GM23338 (cell line): ENCODE measurements around the gene CD4.

Source experiments
- EZH2 ChIP-seq: fragments of 200-600 bp; sonication (generic); IDR thresholded peaks from one replicate; pipeline ENCODE4 v1.8.0; 2017; ENCODE audit warnings: antibody characterized with exemption, mild to moderate bottlenecking, low read depth; ENCODE audit not compliant: unreplicated experiment
- EZH2phosphoT487 ChIP-seq: fragments of 200-600 bp; sonication (generic); IDR thresholded peaks from one replicate; pipeline ENCODE4 v1.8.1; 2018; ENCODE audit warnings: antibody characterized with exemption; ENCODE audit not compliant: unreplicated experiment
- JUNB ChIP-seq: IDR thresholded peaks from one replicate; pipeline ENCODE4 v1.6.1; 2016; ENCODE audit warnings: antibody characterized with exemption; ENCODE audit not compliant: unreplicated experiment
- NANOG ChIP-seq: IDR thresholded peaks from 2 replicates; pipeline ENCODE4 v1.6.1; 2016; ENCODE audit warnings: antibody characterized with exemption, borderline replicate concordance
- POLR2AphosphoS5 ChIP-seq: IDR thresholded peaks from 2 replicates; pipeline ENCODE4 v1.6.1; 2016; ENCODE audit warnings: antibody characterized with exemption, low read depth
- STAT1 ChIP-seq: IDR thresholded peaks from one replicate; pipeline ENCODE4 v1.6.1; 2016; ENCODE audit warnings: antibody characterized with exemption; ENCODE audit not compliant: unreplicated experiment
- ZNF331 ChIP-seq: fragments of 250-450 bp; sonication (Bioruptor Pico); IDR thresholded peaks from 2 replicates; pipeline ENCODE4 v1.5.0; 2020; ENCODE audit warnings: low read depth, mild to moderate bottlenecking, moderate library complexity
- TF ChIP-seq, protein P1 (sequence below), 2 experiments: fragments of 200-600 bp in 1 of 2; sonication (generic) in 1 of 2; conservative IDR thresholded peaks; 2 replicates each; pipeline versions ENCODE4 v1.5.1 to v1.6.1; 2016 to 2017; ENCODE audit warnings: antibody characterized with exemption in 2 of 2, low read depth in 2 of 2, mild to moderate bottlenecking in 2 of 2, moderate library complexity in 1 of 2
- TF ChIP-seq, protein P2 (sequence below): IDR thresholded peaks from one replicate; pipeline ENCODE4 v1.6.1; 2018; ENCODE audit warnings: antibody characterized with exemption; ENCODE audit not compliant: unreplicated experiment
- TF ChIP-seq, protein P3 (sequence below): IDR thresholded peaks from 2 replicates; pipeline ENCODE4 v1.6.1; 2016; ENCODE audit warnings: antibody characterized with exemption

DNA sequence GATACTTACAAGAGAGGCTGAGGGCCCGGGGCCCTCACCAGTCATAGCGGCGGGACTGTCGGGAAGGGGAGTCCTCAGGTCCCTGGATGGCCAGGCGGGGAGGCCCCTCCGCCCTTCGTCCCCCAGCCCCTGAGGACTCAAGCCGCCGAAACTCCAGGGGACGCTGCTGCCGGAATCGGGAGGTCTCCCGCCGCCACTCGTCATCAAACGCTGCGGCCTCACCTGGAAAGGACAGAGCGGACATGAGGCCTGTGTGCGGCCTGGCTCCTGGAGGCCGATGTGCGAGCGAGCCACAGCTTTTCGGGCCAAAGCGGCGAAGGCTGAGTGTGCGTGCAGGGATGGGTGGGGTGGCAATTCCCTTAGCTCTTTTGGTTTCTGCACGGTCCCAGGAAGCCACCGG, 40.6 kb upstream of the CD4 start:
- no peak for TF ChIP-seq EZH2
- no peak for TF ChIP-seq STAT1
- TF ChIP-seq, protein P1, sequence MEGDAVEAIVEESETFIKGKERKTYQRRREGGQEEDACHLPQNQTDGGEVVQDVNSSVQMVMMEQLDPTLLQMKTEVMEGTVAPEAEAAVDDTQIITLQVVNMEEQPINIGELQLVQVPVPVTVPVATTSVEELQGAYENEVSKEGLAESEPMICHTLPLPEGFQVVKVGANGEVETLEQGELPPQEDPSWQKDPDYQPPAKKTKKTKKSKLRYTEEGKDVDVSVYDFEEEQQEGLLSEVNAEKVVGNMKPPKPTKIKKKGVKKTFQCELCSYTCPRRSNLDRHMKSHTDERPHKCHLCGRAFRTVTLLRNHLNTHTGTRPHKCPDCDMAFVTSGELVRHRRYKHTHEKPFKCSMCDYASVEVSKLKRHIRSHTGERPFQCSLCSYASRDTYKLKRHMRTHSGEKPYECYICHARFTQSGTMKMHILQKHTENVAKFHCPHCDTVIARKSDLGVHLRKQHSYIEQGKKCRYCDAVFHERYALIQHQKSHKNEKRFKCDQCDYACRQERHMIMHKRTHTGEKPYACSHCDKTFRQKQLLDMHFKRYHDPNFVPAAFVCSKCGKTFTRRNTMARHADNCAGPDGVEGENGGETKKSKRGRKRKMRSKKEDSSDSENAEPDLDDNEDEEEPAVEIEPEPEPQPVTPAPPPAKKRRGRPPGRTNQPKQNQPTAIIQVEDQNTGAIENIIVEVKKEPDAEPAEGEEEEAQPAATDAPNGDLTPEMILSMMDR (conservative IDR thresholded peaks at IDR 0.05; ENCODE audit: low read depth in 2 of 2), result no peak
- no peak for TF ChIP-seq POLR2AphosphoS5
- TF ChIP-seq, protein P2, sequence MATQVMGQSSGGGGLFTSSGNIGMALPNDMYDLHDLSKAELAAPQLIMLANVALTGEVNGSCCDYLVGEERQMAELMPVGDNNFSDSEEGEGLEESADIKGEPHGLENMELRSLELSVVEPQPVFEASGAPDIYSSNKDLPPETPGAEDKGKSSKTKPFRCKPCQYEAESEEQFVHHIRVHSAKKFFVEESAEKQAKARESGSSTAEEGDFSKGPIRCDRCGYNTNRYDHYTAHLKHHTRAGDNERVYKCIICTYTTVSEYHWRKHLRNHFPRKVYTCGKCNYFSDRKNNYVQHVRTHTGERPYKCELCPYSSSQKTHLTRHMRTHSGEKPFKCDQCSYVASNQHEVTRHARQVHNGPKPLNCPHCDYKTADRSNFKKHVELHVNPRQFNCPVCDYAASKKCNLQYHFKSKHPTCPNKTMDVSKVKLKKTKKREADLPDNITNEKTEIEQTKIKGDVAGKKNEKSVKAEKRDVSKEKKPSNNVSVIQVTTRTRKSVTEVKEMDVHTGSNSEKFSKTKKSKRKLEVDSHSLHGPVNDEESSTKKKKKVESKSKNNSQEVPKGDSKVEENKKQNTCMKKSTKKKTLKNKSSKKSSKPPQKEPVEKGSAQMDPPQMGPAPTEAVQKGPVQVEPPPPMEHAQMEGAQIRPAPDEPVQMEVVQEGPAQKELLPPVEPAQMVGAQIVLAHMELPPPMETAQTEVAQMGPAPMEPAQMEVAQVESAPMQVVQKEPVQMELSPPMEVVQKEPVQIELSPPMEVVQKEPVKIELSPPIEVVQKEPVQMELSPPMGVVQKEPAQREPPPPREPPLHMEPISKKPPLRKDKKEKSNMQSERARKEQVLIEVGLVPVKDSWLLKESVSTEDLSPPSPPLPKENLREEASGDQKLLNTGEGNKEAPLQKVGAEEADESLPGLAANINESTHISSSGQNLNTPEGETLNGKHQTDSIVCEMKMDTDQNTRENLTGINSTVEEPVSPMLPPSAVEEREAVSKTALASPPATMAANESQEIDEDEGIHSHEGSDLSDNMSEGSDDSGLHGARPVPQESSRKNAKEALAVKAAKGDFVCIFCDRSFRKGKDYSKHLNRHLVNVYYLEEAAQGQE, result no peak
- no peak for TF ChIP-seq JUNB
- TF ChIP-seq EZH2phosphoT487, result no peak
- no peak for TF ChIP-seq NANOG
- TF ChIP-seq, protein P3, sequence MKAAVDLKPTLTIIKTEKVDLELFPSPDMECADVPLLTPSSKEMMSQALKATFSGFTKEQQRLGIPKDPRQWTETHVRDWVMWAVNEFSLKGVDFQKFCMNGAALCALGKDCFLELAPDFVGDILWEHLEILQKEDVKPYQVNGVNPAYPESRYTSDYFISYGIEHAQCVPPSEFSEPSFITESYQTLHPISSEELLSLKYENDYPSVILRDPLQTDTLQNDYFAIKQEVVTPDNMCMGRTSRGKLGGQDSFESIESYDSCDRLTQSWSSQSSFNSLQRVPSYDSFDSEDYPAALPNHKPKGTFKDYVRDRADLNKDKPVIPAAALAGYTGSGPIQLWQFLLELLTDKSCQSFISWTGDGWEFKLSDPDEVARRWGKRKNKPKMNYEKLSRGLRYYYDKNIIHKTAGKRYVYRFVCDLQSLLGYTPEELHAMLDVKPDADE, result no peak
- TF ChIP-seq ZNF331 (CRISPR knock-in tag), result no peak
